ENCODE measurements around the gene PRKAG3.

PRKAG3 gene

DNA sequence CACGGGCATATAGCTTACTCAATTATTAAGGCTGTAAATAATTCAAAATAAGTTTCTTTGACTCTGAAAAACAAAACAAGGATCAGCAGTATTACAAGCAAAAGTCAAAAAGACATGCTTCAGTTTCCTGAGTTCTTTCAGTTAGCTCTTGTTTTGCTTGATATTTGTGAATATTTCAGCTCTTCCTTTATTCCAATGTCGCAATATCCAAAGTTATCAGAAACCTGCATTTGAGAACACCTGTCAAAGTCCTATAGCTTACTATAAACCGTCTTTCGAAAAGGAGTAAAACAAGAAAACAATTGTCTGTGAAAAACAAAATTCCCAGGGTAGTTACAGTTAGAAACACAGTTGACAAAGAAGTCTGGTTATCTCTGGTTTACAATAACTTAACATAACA lies 34.9 kb downstream of the PRKAG3 start:
- H3K27me3 ChIP-seq (ENCODE audit: insufficient read depth, poor library complexity, severe bottlenecking): no peaks in the 10 kb centered on the region
- no peak overlapping the region for H3K4me3 ChIP-seq (replicated peaks; ENCODE audit: insufficient read depth, low read length)
- no peak overlapping the region for H3K27ac ChIP-seq (replicated peaks)
- no peak for DNase-seq (ENCODE audit: low read depth in 1 of 2, low spot score in 1 of 2)
- no peak for TF ChIP-seq GABPA (IDR thresholded peaks at IDR 0.05; ENCODE audit: low read depth)
- TF ChIP-seq SPI1 (IDR thresholded peaks at IDR 0.05; ENCODE audit: borderline replicate concordance, low read depth): no peak
- TF ChIP-seq, protein P1, sequence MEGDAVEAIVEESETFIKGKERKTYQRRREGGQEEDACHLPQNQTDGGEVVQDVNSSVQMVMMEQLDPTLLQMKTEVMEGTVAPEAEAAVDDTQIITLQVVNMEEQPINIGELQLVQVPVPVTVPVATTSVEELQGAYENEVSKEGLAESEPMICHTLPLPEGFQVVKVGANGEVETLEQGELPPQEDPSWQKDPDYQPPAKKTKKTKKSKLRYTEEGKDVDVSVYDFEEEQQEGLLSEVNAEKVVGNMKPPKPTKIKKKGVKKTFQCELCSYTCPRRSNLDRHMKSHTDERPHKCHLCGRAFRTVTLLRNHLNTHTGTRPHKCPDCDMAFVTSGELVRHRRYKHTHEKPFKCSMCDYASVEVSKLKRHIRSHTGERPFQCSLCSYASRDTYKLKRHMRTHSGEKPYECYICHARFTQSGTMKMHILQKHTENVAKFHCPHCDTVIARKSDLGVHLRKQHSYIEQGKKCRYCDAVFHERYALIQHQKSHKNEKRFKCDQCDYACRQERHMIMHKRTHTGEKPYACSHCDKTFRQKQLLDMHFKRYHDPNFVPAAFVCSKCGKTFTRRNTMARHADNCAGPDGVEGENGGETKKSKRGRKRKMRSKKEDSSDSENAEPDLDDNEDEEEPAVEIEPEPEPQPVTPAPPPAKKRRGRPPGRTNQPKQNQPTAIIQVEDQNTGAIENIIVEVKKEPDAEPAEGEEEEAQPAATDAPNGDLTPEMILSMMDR (IDR thresholded peaks at IDR 0.05; ENCODE audit: insufficient read depth, low read length): no peak
- TF ChIP-seq, protein P2, sequence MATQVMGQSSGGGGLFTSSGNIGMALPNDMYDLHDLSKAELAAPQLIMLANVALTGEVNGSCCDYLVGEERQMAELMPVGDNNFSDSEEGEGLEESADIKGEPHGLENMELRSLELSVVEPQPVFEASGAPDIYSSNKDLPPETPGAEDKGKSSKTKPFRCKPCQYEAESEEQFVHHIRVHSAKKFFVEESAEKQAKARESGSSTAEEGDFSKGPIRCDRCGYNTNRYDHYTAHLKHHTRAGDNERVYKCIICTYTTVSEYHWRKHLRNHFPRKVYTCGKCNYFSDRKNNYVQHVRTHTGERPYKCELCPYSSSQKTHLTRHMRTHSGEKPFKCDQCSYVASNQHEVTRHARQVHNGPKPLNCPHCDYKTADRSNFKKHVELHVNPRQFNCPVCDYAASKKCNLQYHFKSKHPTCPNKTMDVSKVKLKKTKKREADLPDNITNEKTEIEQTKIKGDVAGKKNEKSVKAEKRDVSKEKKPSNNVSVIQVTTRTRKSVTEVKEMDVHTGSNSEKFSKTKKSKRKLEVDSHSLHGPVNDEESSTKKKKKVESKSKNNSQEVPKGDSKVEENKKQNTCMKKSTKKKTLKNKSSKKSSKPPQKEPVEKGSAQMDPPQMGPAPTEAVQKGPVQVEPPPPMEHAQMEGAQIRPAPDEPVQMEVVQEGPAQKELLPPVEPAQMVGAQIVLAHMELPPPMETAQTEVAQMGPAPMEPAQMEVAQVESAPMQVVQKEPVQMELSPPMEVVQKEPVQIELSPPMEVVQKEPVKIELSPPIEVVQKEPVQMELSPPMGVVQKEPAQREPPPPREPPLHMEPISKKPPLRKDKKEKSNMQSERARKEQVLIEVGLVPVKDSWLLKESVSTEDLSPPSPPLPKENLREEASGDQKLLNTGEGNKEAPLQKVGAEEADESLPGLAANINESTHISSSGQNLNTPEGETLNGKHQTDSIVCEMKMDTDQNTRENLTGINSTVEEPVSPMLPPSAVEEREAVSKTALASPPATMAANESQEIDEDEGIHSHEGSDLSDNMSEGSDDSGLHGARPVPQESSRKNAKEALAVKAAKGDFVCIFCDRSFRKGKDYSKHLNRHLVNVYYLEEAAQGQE (IDR thresholded peaks at IDR 0.05; ENCODE audit: insufficient replicate concordance, low read depth): no peak
- TF ChIP-seq POLR2AphosphoS5 (IDR thresholded peaks at IDR 0.05; ENCODE audit: low read depth): no peak

GRCh38 chr2:218792433-218792832 lies 39.2 kb downstream of the PRKAG3 start:
- no peak for DNase-seq (ENCODE audit: low read depth in 1 of 2, low spot score in 1 of 2)
- Histone ChIP-seq H3K27ac (replicated peaks) (no peak overlapping the region), H3K4me3 (replicated peaks; ENCODE audit: insufficient read depth, low read length) (no peak overlapping the region), H3K27me3 (ENCODE audit: insufficient read depth, poor library complexity, severe bottlenecking) (no peaks in the 10 kb centered on the region)
- TF ChIP-seq GABPA (IDR thresholded peaks at IDR 0.05; ENCODE audit: low read depth): no peak
- TF ChIP-seq, protein P2 (IDR thresholded peaks at IDR 0.05; ENCODE audit: insufficient replicate concordance, low read depth): no peak
- TF ChIP-seq, protein P1 (IDR thresholded peaks at IDR 0.05; ENCODE audit: insufficient read depth, low read length): no peak
- no peak for TF ChIP-seq POLR2AphosphoS5 (IDR thresholded peaks at IDR 0.05; ENCODE audit: low read depth)
- TF ChIP-seq SPI1 (IDR thresholded peaks at IDR 0.05; ENCODE audit: borderline replicate concordance, low read depth): no peak

DNA sequence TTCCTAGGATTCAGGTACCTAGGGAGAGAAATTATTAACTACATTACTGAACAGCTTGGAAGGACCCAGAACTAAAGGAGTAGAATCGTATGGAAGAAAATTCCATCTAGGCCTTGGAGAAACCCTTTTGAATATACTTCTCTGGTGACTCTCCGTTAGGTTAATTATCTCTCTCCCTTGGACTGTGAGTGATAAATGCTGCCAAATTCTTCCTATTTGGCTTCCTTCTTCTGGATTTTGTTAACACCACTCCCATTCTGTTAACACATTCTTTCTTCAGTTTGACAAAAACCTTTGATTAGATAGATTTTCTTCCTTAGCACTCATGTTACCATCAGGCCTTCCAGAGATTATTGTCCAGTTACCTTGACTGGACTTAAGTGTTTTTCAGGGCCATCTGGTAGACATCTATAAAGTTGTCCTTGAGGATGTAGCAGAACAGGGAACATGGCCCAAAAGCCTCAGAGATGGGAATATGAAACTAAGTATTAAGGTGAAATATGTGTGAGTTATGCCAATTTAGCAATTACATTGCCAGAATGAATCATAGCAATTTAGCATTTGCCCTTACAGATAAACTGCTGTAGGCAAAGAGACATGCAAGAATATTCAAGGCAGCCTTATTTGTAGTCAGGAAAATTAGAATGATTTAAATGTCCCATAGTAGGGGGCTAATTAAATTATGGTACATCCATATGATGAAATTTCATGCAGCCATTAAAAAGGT lies 42.9 kb downstream of the PRKAG3 start:
- DNase-seq (ENCODE audit: low read depth in 1 of 2, low spot score in 1 of 2): no peak
- Histone ChIP-seq H3K27ac (replicated peaks) (no peak overlapping the region), H3K27me3 (ENCODE audit: insufficient read depth, poor library complexity, severe bottlenecking) (no peaks in the 10 kb centered on the region), H3K4me3 (replicated peaks; ENCODE audit: insufficient read depth, low read length) (no peak overlapping the region)
- TF ChIP-seq, protein P1 (IDR thresholded peaks at IDR 0.05; ENCODE audit: insufficient read depth, low read length): no peak
- TF ChIP-seq POLR2AphosphoS5 (IDR thresholded peaks at IDR 0.05; ENCODE audit: low read depth) (no peak), SPI1 (IDR thresholded peaks at IDR 0.05; ENCODE audit: borderline replicate concordance, low read depth) (no peak), GABPA (IDR thresholded peaks at IDR 0.05; ENCODE audit: low read depth) (no peak)
- TF ChIP-seq, protein P2 (IDR thresholded peaks at IDR 0.05; ENCODE audit: insufficient replicate concordance, low read depth): no peak
